HEK293T (cell line): ENCODE data around the gene KANK2.

Source experiments
- ARNT ChIP-seq: fragments of 450-650 bp; IDR thresholded peaks from 2 replicates; pipeline ENCODE4 v1.6.1; 2017; ENCODE audit warnings: mild to moderate bottlenecking
- BHLHE40 ChIP-seq: fragments of 450-650 bp; IDR thresholded peaks from 2 replicates; pipeline ENCODE4 v1.6.1; 2016; ENCODE audit warnings: mild to moderate bottlenecking, moderate library complexity, borderline replicate concordance
- CTBP1 ChIP-seq: fragments of 450-650 bp; IDR thresholded peaks from 2 replicates; pipeline ENCODE4 v1.6.1; 2016; ENCODE audit warnings: borderline replicate concordance
- FOXA1 ChIP-seq: fragments of 450-650 bp; IDR thresholded peaks from 2 replicates; pipeline ENCODE4 v1.6.1; 2016; ENCODE audit warnings: mild to moderate bottlenecking
- FOXK2 ChIP-seq: fragments of 450-650 bp; IDR thresholded peaks from 2 replicates; pipeline ENCODE4 v1.6.1; 2016; ENCODE audit warnings: mild to moderate bottlenecking
- FOXM1 ChIP-seq: fragments of 450-650 bp; IDR thresholded peaks from 2 replicates; pipeline ENCODE4 v1.6.1; 2017; ENCODE audit warnings: mild to moderate bottlenecking, borderline replicate concordance
- HDGF ChIP-seq: fragments of 450-650 bp; IDR thresholded peaks from 2 replicates; pipeline ENCODE4 v1.6.1; 2017; ENCODE audit warnings: antibody characterized with exemption, borderline replicate concordance
- LEF1 ChIP-seq: fragments of 450-650 bp; IDR thresholded peaks from 2 replicates; pipeline ENCODE4 v1.6.1; 2017; ENCODE audit warnings: mild to moderate bottlenecking, borderline replicate concordance
- NFRKB ChIP-seq: fragments of 450-650 bp; IDR thresholded peaks from 2 replicates; pipeline ENCODE4 v1.6.1; 2016; ENCODE audit warnings: mild to moderate bottlenecking, moderate library complexity
- SP1 ChIP-seq: fragments of 450-650 bp; IDR thresholded peaks from 2 replicates; pipeline ENCODE4 v1.6.1; 2017
- SUZ12 ChIP-seq: fragments of 450-650 bp; IDR thresholded peaks from 2 replicates; pipeline ENCODE4 v1.6.1; 2016; ENCODE audit warnings: mild to moderate bottlenecking
- TARDBP ChIP-seq: fragments of 450-650 bp; IDR thresholded peaks from 2 replicates; pipeline ENCODE4 v1.6.1; 2016
- ZNF384 ChIP-seq: fragments of 450-650 bp; IDR thresholded peaks from 2 replicates; pipeline ENCODE4 v1.6.1; 2016
- TF ChIP-seq, protein P1 (sequence below): fragments of 450-650 bp; IDR thresholded peaks from 2 replicates; pipeline ENCODE4 v1.6.1; 2016

DNA sequence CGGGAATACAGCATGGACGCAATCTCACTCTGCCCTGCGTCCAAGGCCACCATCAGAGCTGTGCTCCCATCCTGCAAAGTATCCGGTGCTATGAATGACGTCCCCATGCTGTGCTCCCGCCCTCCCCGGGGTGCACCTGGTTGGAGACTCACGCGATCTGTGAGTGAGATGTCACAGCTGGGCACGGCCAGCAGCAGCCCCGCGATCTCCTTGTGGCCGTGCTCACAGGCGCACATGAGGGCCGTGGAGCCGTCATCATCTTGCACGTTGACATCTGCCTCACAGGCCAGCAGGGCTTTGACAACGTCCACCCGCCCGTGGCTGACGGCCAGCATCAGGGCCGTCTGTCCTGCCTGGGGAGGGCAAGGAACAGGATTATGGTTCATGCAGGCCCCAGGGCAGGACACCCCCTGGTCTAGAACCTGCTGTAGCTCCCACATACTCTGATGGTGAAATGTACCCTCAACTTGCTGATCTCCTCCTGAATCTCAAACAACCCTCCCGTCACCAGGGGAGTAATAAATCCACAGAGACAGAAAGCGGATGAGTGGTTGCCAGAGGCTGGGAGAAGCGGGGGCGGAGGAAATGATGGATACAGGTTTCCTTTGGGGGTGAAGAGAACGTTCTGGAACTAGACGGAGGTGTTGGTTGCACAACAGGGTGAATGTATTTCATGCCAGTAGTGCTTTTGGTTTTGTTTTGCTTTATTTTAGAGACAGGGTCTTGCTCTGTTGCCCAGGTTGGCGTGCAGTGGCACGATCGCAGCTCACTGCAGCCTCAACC, 27.3 kb downstream of the KANK2 start:
- TF ChIP-seq FOXA1 (no peak), SUZ12 (no peak), NFRKB (no peak), LEF1 (no peak), FOXK2 (no peak), CTBP1 (no peak), BHLHE40 (no peak), TARDBP (no peak), FOXM1 (no peak), HDGF (no peak), SP1 (no peak), ARNT (no peak), ZNF384 (no peak)
- TF ChIP-seq, protein P1, sequence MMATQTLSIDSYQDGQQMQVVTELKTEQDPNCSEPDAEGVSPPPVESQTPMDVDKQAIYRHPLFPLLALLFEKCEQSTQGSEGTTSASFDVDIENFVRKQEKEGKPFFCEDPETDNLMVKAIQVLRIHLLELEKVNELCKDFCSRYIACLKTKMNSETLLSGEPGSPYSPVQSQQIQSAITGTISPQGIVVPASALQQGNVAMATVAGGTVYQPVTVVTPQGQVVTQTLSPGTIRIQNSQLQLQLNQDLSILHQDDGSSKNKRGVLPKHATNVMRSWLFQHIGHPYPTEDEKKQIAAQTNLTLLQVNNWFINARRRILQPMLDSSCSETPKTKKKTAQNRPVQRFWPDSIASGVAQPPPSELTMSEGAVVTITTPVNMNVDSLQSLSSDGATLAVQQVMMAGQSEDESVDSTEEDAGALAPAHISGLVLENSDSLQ, result no peak
